HuH-7.5 (cell line): Measurements from ENCODE around the gene SP5.
"Not testable (repeated sequence)": the region's sequence is repeated elsewhere in the genome, so short reads cannot be mapped to it uniquely, and the experiment has no call there.

Source experiments
- DNase-seq: peaks from one replicate; pipeline ENCODE4 v3.0.0; 2011; ENCODE audit warnings: low spot score

The SP5 gene

DNA sequence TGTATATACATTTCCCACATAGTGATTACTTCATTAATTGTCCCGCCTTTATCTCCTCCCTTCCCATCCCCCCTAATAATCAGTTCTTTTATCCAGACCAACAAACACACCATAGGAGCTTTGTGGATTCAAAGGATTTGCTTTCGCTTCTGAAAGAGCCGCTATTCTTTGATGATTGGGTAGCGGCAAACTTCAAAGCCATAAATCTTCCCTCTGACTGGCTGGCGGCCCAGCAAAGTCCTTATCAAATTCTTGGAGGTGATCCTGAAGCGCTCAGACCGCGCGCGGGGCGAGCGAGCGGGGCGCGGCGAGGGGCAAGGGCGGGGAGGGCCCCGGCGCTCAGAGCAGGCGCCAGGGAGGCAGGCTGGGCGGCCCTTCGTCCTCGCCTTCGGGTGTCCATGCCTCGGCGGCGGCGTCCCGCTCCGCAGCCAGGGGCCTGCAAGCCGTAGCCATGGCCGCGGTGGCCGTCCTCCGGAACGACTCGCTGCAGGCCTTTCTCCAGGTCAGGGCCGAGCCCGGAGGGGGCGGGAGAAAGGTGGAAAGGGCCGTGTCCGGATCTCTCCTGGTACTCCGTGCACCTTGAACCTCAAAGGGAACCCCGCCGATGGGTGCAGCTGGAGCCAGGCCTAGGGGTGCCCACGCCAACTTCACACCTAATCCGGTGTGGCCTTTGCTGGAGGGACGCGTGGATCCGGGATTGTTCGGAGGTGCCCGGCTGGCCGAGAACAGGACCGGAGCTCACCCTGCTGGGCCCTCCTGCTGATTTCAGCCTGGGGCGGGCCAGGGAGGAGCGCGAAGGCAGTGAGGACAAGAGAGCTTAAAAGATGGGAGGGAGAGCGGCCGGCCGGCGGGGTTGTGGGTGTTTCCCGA is at the start of gene SP5:
SP5 (plus strand) TSS at position 276 of the 870 bp plus-strand sequence; CDS start at position 452, 176 bp downstream.
- DNase-seq, result peak; percentile 96

- DNase-seq, result no peak
Observed at GRCh38 chr2:170665743-170666142, 49.4 kb upstream of the SP5 start.

DNA sequence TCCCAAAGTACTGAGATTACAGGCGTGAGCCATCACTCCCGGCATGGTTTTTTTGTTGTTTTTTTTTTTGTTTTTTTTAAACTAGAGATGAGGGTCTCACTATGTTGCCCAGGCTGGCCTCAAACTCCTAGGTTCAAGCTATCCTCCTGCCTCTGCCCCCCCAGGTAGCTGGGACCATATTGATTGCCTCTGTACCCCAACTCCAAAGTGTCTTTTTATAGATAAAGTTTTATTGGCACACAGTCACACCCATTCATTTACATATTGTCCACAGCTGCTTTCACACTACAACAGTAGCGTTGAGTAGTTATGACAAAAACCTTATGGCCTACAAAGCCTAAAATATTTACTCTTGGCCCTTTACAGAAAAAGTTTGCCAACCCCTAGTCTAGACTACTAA is 45.2 kb upstream of the SP5 start:
- DNase-seq, result no peak

DNA sequence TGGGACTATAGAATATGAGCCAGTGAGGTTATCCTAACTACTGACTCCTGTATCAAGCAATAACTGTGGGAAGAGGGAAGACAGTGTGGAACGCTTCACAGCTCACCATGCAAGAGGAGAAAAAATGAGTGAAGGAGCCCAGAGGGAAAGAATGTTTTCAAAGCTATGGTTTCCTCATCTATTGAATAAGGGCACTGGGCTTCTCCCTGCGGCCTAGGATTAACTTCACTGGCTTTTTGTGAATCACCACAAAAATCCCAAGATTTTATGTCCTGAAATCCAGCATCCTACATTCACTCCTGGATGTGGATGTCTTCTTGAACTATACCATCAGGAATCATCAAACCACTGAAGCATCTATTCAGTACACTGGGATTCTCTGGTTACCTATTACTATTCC is 44.5 kb upstream of the SP5 start:
- DNase-seq, result no peak

GRCh38 chr2:170671079-170671478 is 44.1 kb upstream of the SP5 start:
- DNase-seq, result no peak

GRCh38 chr2:170674282-170674681 is 40.9 kb upstream of the SP5 start:
- not testable (repeated sequence) for DNase-seq

GRCh38 chr2:170675701-170676100 is 39.4 kb upstream of the SP5 start:
- no peak for DNase-seq

- DNase-seq, result peak; percentile 23
Observed at GRCh38 chr2:170679607-170680079, 35.5 kb upstream of the SP5 start.

DNA sequence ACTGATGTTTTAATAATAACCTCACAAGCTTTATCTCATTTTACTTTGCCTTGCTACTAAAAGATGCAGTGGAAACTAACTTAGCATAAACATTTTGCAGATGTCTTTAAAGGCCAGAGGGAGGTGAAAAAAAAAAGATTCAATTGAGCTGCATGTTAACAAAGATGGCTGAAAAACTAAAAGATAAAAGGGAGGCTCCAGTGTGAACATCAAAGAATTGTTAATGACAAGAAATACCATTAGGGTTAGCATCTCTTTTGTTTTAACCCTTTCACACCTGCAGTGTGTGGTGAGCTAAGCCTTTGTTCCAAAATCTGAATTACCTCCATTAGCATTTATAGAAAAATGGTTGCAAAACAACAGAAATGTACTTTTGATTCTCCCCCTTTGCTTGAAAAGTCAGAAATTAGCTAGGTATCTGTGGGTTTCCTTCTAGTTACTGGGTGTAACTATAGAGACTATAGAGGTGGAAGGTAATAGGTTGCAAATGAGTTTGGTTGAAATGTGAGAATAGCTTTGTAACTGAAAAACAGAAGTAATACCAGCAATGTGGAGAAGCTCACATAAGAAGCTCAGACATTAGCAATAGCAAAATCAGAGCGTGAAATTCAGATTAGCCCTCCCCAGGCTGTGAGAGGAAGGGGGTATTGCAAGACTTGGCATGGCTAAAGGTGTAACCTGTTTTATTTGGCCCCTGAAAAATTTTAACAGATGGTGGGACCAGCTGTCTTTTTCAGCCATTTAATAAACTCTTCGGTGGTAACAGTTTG is 34.8 kb upstream of the SP5 start:
- no peak for DNase-seq

DNA sequence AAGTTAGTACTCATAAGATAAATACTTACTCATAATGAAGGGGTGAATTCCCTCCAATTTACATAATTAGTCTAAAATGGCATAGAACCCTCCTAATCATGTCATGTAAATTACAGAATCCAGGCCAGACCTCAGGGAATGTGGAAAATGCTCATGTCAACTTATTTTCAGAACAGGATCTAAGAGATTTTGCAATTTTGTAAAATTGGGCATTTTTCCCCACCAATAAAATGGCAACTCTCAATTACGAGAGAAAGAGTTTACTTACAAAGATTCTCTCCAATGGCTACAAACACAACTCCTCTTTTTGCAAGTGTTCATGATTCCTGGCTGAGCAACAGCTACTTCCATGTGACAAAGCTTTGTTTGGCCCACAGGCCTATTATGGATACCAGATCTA is 33.8 kb upstream of the SP5 start:
- DNase-seq, result no peak

GRCh38 chr2:170685591-170685990 is 29.5 kb upstream of the SP5 start:
- no peak for DNase-seq

- DNase-seq, result no peak
Observed at GRCh38 chr2:170689481-170689880, 25.7 kb upstream of the SP5 start.

GRCh38 chr2:170690640-170691039 is 24.5 kb upstream of the SP5 start:
- DNase-seq, result no peak

GRCh38 chr2:170694316-170694715 is 20.8 kb upstream of the SP5 start:
- no peak for DNase-seq

- DNase-seq, result no peak
Observed at GRCh38 chr2:170695521-170696410, 19.4 kb upstream of the SP5 start.

GRCh38 chr2:170696948-170697347 is 18.2 kb upstream of the SP5 start:
- DNase-seq, result no peak

- no peak for DNase-seq
Observed at GRCh38 chr2:170701011-170701410, 14.1 kb upstream of the SP5 start.

GRCh38 chr2:170703776-170704476 is 11.2 kb upstream of the SP5 start:
- DNase-seq, result no peak

GRCh38 chr2:170707821-170708795 is 7.0 kb upstream of the SP5 start:
- no peak for DNase-seq

GRCh38 chr2:170710609-170710979 is 4.5 kb upstream of the SP5 start:
- no peak for DNase-seq
